ENCODE measurements around the gene HOXB6.

HOXB6 gene

GRCh38 chr17:48634493-48635208, 29.9 kb upstream of the HOXB6 start:
- no peak for DNase-seq (ENCODE audit: low read depth in 2 of 2)

GRCh38 chr17:48633266-48633677, 28.5 kb upstream of the HOXB6 start:
- no peak for DNase-seq (ENCODE audit: low read depth in 2 of 2)

GRCh38 chr17:48632579-48633265, 27.9 kb upstream of the HOXB6 start:
- no peak for DNase-seq (ENCODE audit: low read depth in 2 of 2)

GRCh38 chr17:48631693-48632578, 27.1 kb upstream of the HOXB6 start:
- no peak for DNase-seq (ENCODE audit: low read depth in 2 of 2)

- DNase-seq (ENCODE audit: low read depth in 2 of 2) = no peak
Measured at GRCh38 chr17:48630925-48631692, 26.3 kb upstream of the HOXB6 start.

- DNase-seq (ENCODE audit: low read depth in 2 of 2) = no peak
Measured at GRCh38 chr17:48630009-48630924, 25.5 kb upstream of the HOXB6 start.

GRCh38 chr17:48629411-48629759, 24.6 kb upstream of the HOXB6 start:
- no peak for DNase-seq (ENCODE audit: low read depth in 2 of 2)

- no peak for DNase-seq (ENCODE audit: low read depth in 2 of 2)
Measured at GRCh38 chr17:48628649-48629410, 24.0 kb upstream of the HOXB6 start.

GRCh38 chr17:48627623-48628521, 23.1 kb upstream of the HOXB6 start:
- DNase-seq (ENCODE audit: low read depth in 2 of 2) = no peak

- DNase-seq (ENCODE audit: low read depth in 2 of 2) = no peak
Measured at GRCh38 chr17:48627118-48627597, 22.4 kb upstream of the HOXB6 start.

GRCh38 chr17:48626245-48627117, 21.7 kb upstream of the HOXB6 start, which contains the start of gene HOXB9:
Gene HOXB9, minus strand, starts transcription at chr17:48626358. Its CDS starts 89 bp downstream, at chr17:48626269.
- no peak for DNase-seq (ENCODE audit: low read depth in 2 of 2)

GRCh38 chr17:48625495-48626244, 20.9 kb upstream of the HOXB6 start:
- DNase-seq (ENCODE audit: low read depth in 2 of 2) = no peak

GRCh38 chr17:48624544-48625494, 20.0 kb upstream of the HOXB6 start:
- DNase-seq (ENCODE audit: low read depth in 2 of 2) = no peak

- no peak for DNase-seq (ENCODE audit: low read depth in 2 of 2)
Measured at GRCh38 chr17:48624118-48624517, 19.3 kb upstream of the HOXB6 start.

- no peak for DNase-seq (ENCODE audit: low read depth in 2 of 2)
Measured at GRCh38 chr17:48623583-48623982, 18.8 kb upstream of the HOXB6 start.

GRCh38 chr17:48622857-48623256, 18.1 kb upstream of the HOXB6 start:
- no peak for DNase-seq (ENCODE audit: low read depth in 2 of 2)

All from stimulated activated CD8-positive, alpha-beta memory T cell treated with anti-CD3 and anti-CD28 coated beads, Interleukin-2, amount 100 ng/mL, for 48 hours (primary cell).